Measurements from ENCODE around the gene TLCD5.

The TLCD5 gene

DNA sequence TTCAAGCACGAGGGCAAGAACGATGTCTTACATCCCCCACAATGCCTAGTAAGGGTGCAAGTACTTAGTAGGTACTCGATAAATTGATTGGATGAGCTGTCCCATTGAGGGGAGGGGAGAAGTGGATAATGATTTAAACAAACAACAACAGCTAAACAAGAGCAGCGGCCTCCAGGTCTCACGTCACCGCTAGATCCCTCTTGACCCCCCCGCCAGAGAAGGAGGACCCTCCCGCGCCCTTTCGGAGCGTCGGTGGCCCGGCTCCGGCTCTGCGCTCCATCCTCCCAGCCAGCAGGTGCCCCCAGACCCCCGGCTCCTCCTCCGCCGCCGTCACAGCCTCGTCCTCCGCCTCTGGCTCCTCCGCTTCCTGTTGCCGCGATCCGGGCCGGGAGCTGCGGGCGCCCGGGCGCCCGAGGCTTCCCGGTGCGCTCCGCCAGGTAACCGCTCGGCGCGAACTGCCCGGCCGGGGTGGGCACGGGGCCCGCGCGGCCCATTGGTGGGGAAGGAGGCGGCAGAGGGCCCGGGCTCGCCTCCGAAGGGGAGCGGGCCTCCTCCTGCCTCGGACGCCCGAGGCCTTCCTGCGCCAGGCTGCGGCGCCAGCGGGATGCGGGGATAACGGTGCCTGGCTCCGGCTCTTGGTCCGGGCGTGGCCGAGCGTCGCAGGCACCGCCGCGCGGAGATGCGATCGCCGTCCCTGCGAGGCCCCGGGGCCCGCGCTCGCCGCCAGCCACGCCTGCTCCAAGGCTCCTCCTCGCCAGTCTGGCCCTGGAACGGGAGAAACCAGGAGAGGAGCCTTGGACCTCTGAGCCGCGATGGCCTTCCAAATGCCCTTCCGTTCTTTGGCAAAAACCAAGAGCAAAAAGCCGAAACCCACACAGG lies at the start of gene TLCD5:
TSS of gene TLCD5 (plus strand) at position 368 of the 879 bp plus-strand sequence. CDS start 2,143 bp downstream, outside the sequence.
- ChIA-PET POLR2A (no interaction called here), CTCF (interaction anchor here (1.1 to 3.2 kb wide), 2 partner anchors 10 to 22 kb away, joined by 6 to 22 read pairs; partner anchors contain the start of gene ARHGEF12)
- peak; percentile 16 for TF ChIP-seq CTCF (IDR thresholded peaks at IDR 0.05; ENCODE audit: control extremely low read depth, extremely low read depth, low read depth, missing control alignments)
- DNase-seq (ENCODE audit: extremely low spot score): peak; percentile 75

DNA sequence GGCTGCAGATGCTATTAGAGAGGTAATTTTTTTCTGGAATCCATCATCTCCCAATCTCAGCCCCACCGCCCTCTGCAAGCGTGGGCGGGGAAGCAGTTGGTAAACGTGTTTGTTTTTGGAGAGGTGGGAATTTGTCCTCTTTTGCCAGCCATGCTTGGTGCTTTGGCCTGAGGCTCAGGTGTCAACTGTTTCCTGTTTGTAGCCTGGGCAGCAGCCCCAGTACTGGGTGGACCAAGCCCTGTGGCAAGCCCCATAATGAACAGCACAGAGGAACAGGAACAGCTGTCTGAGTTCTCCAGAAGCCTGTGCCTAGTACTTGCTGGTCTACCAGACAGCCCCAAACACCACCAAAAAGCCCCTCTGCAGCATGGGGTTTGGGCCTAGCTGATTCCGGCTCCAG lies 45.6 kb upstream of the TLCD5 start:
- ChIA-PET CTCF (interaction anchor here (1.1 to 6.9 kb wide), 5 partner anchors 10 to 44 kb away, joined by 3 to 28 read pairs (median 5); no protein-coding TSS in a partner anchor), POLR2A (no interaction called here)
- no peak for TF ChIP-seq CTCF (IDR thresholded peaks at IDR 0.05; ENCODE audit: control extremely low read depth, extremely low read depth, low read depth, missing control alignments)
- no peak for DNase-seq (ENCODE audit: extremely low spot score)

- ChIA-PET POLR2A (no interaction called here), CTCF (interaction anchor here (0.6 to 6.9 kb wide), 6 partner anchors 10 to 112 kb away, joined by 3 to 28 read pairs (median 5); no protein-coding TSS in a partner anchor)
- TF ChIP-seq CTCF (IDR thresholded peaks at IDR 0.05; ENCODE audit: control extremely low read depth, extremely low read depth, low read depth, missing control alignments): no peak
- no peak for DNase-seq (ENCODE audit: extremely low spot score)
Observed at GRCh38 chr11:120280600-120281051, 44.5 kb upstream of the TLCD5 start.

- TF ChIP-seq CTCF (IDR thresholded peaks at IDR 0.05; ENCODE audit: control extremely low read depth, extremely low read depth, low read depth, missing control alignments): no peak
- POLR2A ChIA-PET: no interaction called here
- no peak for DNase-seq (ENCODE audit: extremely low spot score)
- CTCF ChIA-PET: interaction anchor here (0.6 to 6.9 kb wide), 6 partner anchors 9 to 113 kb away, joined by 3 to 28 read pairs (median 5); no protein-coding TSS in a partner anchor
Observed at GRCh38 chr11:120281143-120281795, 43.8 kb upstream of the TLCD5 start.

DNA sequence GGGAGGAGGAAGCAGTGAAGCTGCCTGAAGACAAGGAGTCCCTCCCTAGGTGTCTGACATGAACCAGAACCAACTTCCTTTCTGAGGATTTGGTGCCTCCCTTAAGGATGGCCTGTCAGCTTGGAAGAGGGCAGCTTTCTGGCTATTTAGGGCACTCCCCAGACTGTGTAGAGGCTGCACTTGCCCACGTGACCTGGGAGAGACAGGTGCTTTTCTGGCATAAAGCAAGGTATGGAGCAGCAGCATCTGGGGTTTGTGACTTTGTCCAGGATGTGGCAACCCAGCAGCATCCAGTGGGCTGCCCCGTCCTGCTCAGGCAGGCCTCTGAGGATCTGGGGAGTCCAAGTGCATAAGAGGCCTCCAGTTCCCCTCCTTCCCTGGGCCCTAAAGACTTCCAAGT lies 42.0 kb upstream of the TLCD5 start:
- TF ChIP-seq CTCF (IDR thresholded peaks at IDR 0.05; ENCODE audit: control extremely low read depth, extremely low read depth, low read depth, missing control alignments): no peak
- no peak for DNase-seq (ENCODE audit: extremely low spot score)
- ChIA-PET CTCF (interaction anchor here (0.8 to 1.9 kb wide), 3 partner anchors 17 to 46 kb away, joined by 3 to 7 read pairs (median 3); no protein-coding TSS in a partner anchor), POLR2A (no interaction called here)

DNA sequence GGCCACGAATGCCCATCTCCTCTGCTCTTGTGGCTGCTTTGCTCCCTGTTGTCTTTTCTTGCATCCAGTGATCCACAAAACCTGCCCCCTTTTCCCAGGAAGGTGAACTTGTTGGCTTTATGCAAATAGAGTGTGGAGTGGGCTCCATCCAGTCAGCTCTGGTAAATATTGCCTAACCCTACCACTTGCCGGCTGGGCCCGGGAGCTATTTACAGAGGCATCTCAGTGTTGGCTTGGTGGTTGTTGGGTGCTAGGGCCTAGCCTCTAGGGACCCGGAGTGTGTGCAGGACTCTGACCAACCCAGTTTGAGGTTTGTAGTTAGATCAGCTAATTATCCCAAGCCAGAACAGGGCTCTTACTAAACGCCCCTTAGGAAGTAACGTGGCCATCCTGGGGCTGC lies 40.8 kb upstream of the TLCD5 start:
- TF ChIP-seq CTCF (IDR thresholded peaks at IDR 0.05; ENCODE audit: control extremely low read depth, extremely low read depth, low read depth, missing control alignments): no peak
- ChIA-PET CTCF (interaction anchor here (1.0 to 1.3 kb wide), 2 partner anchors 49 to 50 kb away, joined by 3 read pairs; no protein-coding TSS in a partner anchor), POLR2A (no interaction called here)
- DNase-seq (ENCODE audit: extremely low spot score): no peak

Measured in GM10248 (cell line).